ENCODE measurements around the gene PRUNE1.

Gene PRUNE1

DNA sequence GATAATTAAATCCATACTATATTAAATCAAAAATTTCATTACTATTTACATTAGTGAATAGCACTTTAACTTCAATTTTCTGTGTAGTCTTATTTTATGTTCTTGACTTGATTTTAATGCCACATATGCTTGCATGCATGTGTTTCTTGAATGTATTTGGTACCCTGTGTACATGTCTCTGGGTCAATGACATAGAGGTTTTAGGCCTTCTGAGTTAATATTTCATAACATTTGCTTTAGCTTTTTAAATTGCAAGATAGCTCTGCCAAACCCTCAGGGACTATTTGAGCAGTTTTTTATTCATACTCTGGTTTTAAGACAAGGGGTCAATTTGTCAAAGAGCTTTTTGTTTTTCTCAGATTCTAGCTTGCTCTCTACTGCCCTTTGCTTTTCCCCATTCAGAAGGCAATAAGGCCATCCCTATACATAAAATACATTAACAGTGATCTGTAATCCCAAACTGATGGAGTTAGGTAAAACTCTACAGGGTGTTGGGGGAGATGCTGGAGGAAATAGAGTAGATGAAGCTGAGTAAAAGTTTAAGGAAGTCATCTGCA, 56.9 kb downstream of the PRUNE1 start:
- Histone ChIP-seq H2BK5ac (ENCODE audit: low read depth, low read length, poor library complexity) (no peak overlapping the region), H3K79me1 (ENCODE audit: low read length) (peaks cover 7% of the 10 kb centered on the region), H3K14ac (ENCODE audit: low read length) (no peak overlapping the region), H2BK12ac (ENCODE audit: low read length) (no peak overlapping the region), H3K27ac (ENCODE audit: low read depth, low read length) (no peak overlapping the region), H3K4ac (ENCODE audit: low read depth, low read length) (no peak overlapping the region), H3K4me3 (ENCODE audit: low read depth, low read length) (no peak overlapping the region), H3K18ac (ENCODE audit: low read length) (no peak overlapping the region), H3K4me2 (ENCODE audit: low read length) (no peak overlapping the region), H3K9ac (ENCODE audit: low read length) (no peak overlapping the region), H3K23ac (ENCODE audit: low read length) (no peak overlapping the region), H4K12ac (ENCODE audit: low read depth, low read length) (no peak overlapping the region), H3K9me3 (ENCODE audit: insufficient read depth, low read depth, low read length) (no peaks in the 10 kb centered on the region), H3K36me3 (ENCODE audit: control insufficient read depth in 1 of 2, insufficient read depth in 2 of 2, low read length in 2 of 2) (peaks cover 17 to 23% of the 10 kb centered on the region in 2 experiments), H4K91ac (ENCODE audit: low read depth, low read length) (no peak overlapping the region), H2AFZ (ENCODE audit: insufficient read depth, low read length, poor library complexity) (no peak overlapping the region), H3K79me2 (ENCODE audit: control insufficient read depth, insufficient read depth, low read length, poor library complexity) (peaks cover 6% of the 10 kb centered on the region), H3K27me3 (ENCODE audit: insufficient read depth, low read length) (no peaks in the 10 kb centered on the region), H4K8ac (ENCODE audit: low read depth, low read length) (no peak overlapping the region), H3K4me1 (ENCODE audit: control insufficient read depth in 1 of 2, insufficient read depth in 2 of 2, low read length in 2 of 2) (peaks cover 3 to 4% of the 10 kb centered on the region in 2 experiments), H2AK5ac (ENCODE audit: low read length) (no peak overlapping the region), H2BK120ac (ENCODE audit: insufficient read depth, low read length, poor library complexity) (no peak overlapping the region)
- DNase-seq: no peak

DNA sequence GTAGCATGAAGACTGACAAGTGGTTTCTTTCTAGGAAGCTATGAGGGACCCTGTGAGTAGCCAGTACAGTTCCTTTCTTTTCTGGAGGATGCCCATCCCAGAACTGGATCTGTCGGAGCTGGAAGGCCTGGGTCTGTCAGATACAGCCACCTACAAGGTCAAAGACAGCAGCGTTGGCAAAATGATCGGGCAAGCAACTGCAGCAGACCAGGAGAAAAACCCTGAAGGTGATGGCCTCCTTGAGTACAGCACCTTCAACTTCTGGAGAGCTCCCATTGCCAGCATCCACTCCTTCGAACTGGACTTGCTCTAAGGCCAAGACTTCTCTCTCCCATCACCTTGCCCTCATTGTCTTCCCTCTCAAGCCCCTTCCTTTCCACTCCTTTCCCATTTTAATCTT, 58.9 kb downstream of the PRUNE1 start:
- no peak overlapping the region for H3K4me3 ChIP-seq (ENCODE audit: low read depth, low read length)
- no peak overlapping the region for H2BK5ac ChIP-seq (ENCODE audit: low read depth, low read length, poor library complexity)
- no peak overlapping the region for H4K8ac ChIP-seq (ENCODE audit: low read depth, low read length)
- H2AK5ac ChIP-seq (ENCODE audit: low read length): no peak overlapping the region
- H3K27me3 ChIP-seq (ENCODE audit: insufficient read depth, low read length): no peaks in the 10 kb centered on the region
- H3K36me3 ChIP-seq (ENCODE audit: control insufficient read depth in 1 of 2, insufficient read depth in 2 of 2, low read length in 2 of 2): peaks cover 17 to 23% of the 10 kb centered on the region in 2 experiments
- no peak overlapping the region for H3K4ac ChIP-seq (ENCODE audit: low read depth, low read length)
- no peak overlapping the region for H4K12ac ChIP-seq (ENCODE audit: low read depth, low read length)
- WGBS (ENCODE audit: extremely low coverage, insufficient coverage, insufficient read length): no CpG with 5 or more reads among the region's 4 CpGs
- no peak overlapping the region for H2BK120ac ChIP-seq (ENCODE audit: insufficient read depth, low read length, poor library complexity)
- no peak overlapping the region for H3K14ac ChIP-seq (ENCODE audit: low read length)
- DNase-seq: no peak
- no peaks in the 10 kb centered on the region for H3K9me3 ChIP-seq (ENCODE audit: insufficient read depth, low read depth, low read length)
- H3K79me1 ChIP-seq (ENCODE audit: low read length): peaks cover 9% of the 10 kb centered on the region
- H3K23ac ChIP-seq (ENCODE audit: low read length): no peak overlapping the region
- no peak overlapping the region for H3K9ac ChIP-seq (ENCODE audit: low read length)
- no peak overlapping the region for H4K91ac ChIP-seq (ENCODE audit: low read depth, low read length)
- no peak overlapping the region for H3K27ac ChIP-seq (ENCODE audit: low read depth, low read length)
- no peak overlapping the region for H2AFZ ChIP-seq (ENCODE audit: insufficient read depth, low read length, poor library complexity)
- H3K18ac ChIP-seq (ENCODE audit: low read length): no peak overlapping the region
- no peak overlapping the region for H2BK12ac ChIP-seq (ENCODE audit: low read length)
- peaks cover 6% of the 10 kb centered on the region for H3K79me2 ChIP-seq (ENCODE audit: control insufficient read depth, insufficient read depth, low read length, poor library complexity)
- peaks cover 3 to 5% of the 10 kb centered on the region in 2 experiments for H3K4me1 ChIP-seq (ENCODE audit: control insufficient read depth in 1 of 2, insufficient read depth in 2 of 2, low read length in 2 of 2)
- H3K4me2 ChIP-seq (ENCODE audit: low read length): no peak overlapping the region

DNA sequence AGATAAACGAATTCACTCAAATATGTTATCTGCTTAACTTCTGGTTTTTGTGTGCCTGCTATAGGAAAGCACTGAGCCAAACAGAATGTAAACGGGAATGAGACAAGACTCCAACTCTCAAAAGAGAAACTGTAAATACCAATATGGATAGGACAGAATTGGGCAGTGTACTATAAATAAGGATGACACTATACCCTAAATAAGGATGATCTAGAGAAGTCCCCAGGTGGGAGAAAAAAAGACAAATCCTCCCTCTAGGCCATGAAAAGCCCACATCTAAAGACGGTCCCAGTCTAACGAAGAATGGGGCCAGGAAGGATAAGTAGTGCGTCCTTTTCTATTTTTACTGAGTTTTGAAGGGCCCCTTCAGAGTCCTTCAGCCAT, 60.8 kb downstream of the PRUNE1 start:
- no peaks in the 10 kb centered on the region for H3K9me3 ChIP-seq (ENCODE audit: insufficient read depth, low read depth, low read length)
- peaks cover 3% of the 10 kb centered on the region in 2 experiments for H3K4me1 ChIP-seq (ENCODE audit: control insufficient read depth in 1 of 2, insufficient read depth in 2 of 2, low read length in 2 of 2)
- H4K91ac ChIP-seq (ENCODE audit: low read depth, low read length): no peak overlapping the region
- H3K4ac ChIP-seq (ENCODE audit: low read depth, low read length): no peak overlapping the region
- H3K27ac ChIP-seq (ENCODE audit: low read depth, low read length): no peak overlapping the region
- no peak overlapping the region for H3K4me3 ChIP-seq (ENCODE audit: low read depth, low read length)
- no peak overlapping the region for H3K4me2 ChIP-seq (ENCODE audit: low read length)
- H3K23ac ChIP-seq (ENCODE audit: low read length): no peak overlapping the region
- H3K18ac ChIP-seq (ENCODE audit: low read length): no peak overlapping the region
- H2BK12ac ChIP-seq (ENCODE audit: low read length): no peak overlapping the region
- no peak overlapping the region for H2AFZ ChIP-seq (ENCODE audit: insufficient read depth, low read length, poor library complexity)
- H3K79me2 ChIP-seq (ENCODE audit: control insufficient read depth, insufficient read depth, low read length, poor library complexity): peaks cover 6% of the 10 kb centered on the region
- DNase-seq: no peak
- H2BK5ac ChIP-seq (ENCODE audit: low read depth, low read length, poor library complexity): no peak overlapping the region
- H2BK120ac ChIP-seq (ENCODE audit: insufficient read depth, low read length, poor library complexity): no peak overlapping the region
- no peak overlapping the region for H4K8ac ChIP-seq (ENCODE audit: low read depth, low read length)
- no peak overlapping the region for H3K9ac ChIP-seq (ENCODE audit: low read length)
- H3K14ac ChIP-seq (ENCODE audit: low read length): no peak overlapping the region
- peaks cover 16 to 23% of the 10 kb centered on the region in 2 experiments for H3K36me3 ChIP-seq (ENCODE audit: control insufficient read depth in 1 of 2, insufficient read depth in 2 of 2, low read length in 2 of 2)
- H4K12ac ChIP-seq (ENCODE audit: low read depth, low read length): no peak overlapping the region
- H2AK5ac ChIP-seq (ENCODE audit: low read length): no peak overlapping the region
- no peaks in the 10 kb centered on the region for H3K27me3 ChIP-seq (ENCODE audit: insufficient read depth, low read length)
- WGBS (ENCODE audit: extremely low coverage, insufficient coverage, insufficient read length): no CpG with 5 or more reads among the region's 5 CpGs
- peaks cover 9% of the 10 kb centered on the region for H3K79me1 ChIP-seq (ENCODE audit: low read length)

DNA sequence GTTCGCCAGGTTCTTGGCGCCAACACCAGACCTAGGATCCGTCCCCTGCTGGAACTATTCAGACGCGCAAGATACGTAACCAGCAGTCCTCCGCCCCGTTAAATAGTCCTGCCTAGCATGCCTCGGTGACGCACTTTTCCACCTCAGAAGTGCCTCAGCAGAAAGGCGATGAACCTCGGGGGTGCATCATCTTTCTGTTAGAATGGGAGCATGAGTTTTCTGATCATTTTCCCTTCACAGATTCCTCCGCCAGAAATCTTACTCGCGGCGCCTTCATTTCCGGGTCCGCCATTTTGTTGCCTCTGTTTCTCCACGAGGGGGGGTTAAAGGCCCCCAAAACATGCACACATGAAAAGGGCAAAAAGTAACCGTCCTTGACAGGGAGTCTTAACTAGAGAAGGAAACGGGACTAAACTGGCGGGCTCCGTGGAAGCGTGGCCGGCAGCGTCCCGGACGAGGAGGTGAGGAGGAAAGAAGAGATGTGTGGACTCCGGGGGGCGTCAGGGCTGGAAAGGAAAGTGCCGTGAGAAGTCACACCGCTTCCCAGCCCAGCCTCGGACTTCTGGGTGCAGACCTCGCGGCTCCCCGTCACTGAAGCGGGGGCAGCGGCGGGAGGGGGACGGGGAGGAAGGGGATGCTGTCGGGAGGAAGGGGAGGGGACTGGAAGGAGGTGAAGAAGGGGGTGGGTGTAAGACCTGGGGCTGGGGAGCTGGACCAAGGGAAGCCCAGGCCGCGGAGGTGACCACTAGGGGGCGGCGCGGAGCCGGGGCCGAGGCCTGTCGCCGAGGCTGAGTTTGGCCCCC, 62.4 kb downstream of the PRUNE1 start, which contains the start of gene GABPB2:
Gene GABPB2 (plus strand): TSS at position 288 of the 803 bp plus-strand sequence. CDS start 17,429 bp downstream, outside the sequence.
- no CpG with 5 or more reads among the region's 50 CpGs for WGBS (ENCODE audit: extremely low coverage, insufficient coverage, insufficient read length)
- Histone ChIP-seq H2AFZ (ENCODE audit: insufficient read depth, low read length, poor library complexity) (peak within 1 kb of the TSS; percentile 92), H2BK12ac (ENCODE audit: low read length) (no peak within 1 kb of the TSS)

More for the DNA sequence above, 62.4 kb downstream of the PRUNE1 start, which contains the start of gene GABPB2:
- peaks cover 3% of the 10 kb centered on the region for H3K79me2 ChIP-seq (ENCODE audit: control insufficient read depth, insufficient read depth, low read length, poor library complexity)
- peak within 1 kb of the TSS; percentile 89 for H3K18ac ChIP-seq (ENCODE audit: low read length)
- peak within 1 kb of the TSS; percentile 98 for H4K12ac ChIP-seq (ENCODE audit: low read depth, low read length)
- peak within 1 kb of the TSS; percentile 99 for H4K8ac ChIP-seq (ENCODE audit: low read depth, low read length)
- H3K14ac ChIP-seq (ENCODE audit: low read length): peak within 1 kb of the TSS; percentile 98
- H3K27me3 ChIP-seq (ENCODE audit: insufficient read depth, low read length): no peaks in the 10 kb centered on the region
- peak within 1 kb of the TSS; percentile 32 for H2BK5ac ChIP-seq (ENCODE audit: low read depth, low read length, poor library complexity)
- peak within 1 kb of the TSS; percentile 90 for H2BK120ac ChIP-seq (ENCODE audit: insufficient read depth, low read length, poor library complexity)
- peak; percentile 88 to 92 for DNase-seq
- peaks cover 9% of the 10 kb centered on the region for H3K79me1 ChIP-seq (ENCODE audit: low read length)
- peak within 1 kb of the TSS; percentile 85 for H3K9ac ChIP-seq (ENCODE audit: low read length)
- peak within 1 kb of the TSS; percentile 92 for H3K4ac ChIP-seq (ENCODE audit: low read depth, low read length)
- no peaks in the 10 kb centered on the region for H3K9me3 ChIP-seq (ENCODE audit: insufficient read depth, low read depth, low read length)
- peak within 1 kb of the TSS; percentile 95 for H3K27ac ChIP-seq (ENCODE audit: low read depth, low read length)
- peak within 1 kb of the TSS; percentile 99 for H4K91ac ChIP-seq (ENCODE audit: low read depth, low read length)
- H3K4me2 ChIP-seq (ENCODE audit: low read length): peak within 1 kb of the TSS; percentile 80
- peak within 1 kb of the TSS; percentile 59 for H2AK5ac ChIP-seq (ENCODE audit: low read length)
- H3K23ac ChIP-seq (ENCODE audit: low read length): no peak within 1 kb of the TSS
- H3K4me1 ChIP-seq (ENCODE audit: control insufficient read depth in 1 of 2, insufficient read depth in 2 of 2, low read length in 2 of 2): peaks cover 0 to 3% of the 10 kb centered on the region in 2 experiments
- H3K36me3 ChIP-seq (ENCODE audit: control insufficient read depth in 1 of 2, insufficient read depth in 2 of 2, low read length in 2 of 2): peaks cover 16 to 21% of the 10 kb centered on the region in 2 experiments
- H3K4me3 ChIP-seq (ENCODE audit: low read depth, low read length): peak within 1 kb of the TSS; percentile 77

Measured in trophoblast cell (in vitro differentiated cells and primary cell).